Neutrophil (primary cell): ENCODE measurements around the gene HEMGN.
A peak's percentile ranks its signal among the peaks of the same experiment; 100 is the strongest.
"Not testable (repeated sequence)": the region's sequence is repeated elsewhere in the genome, so short reads cannot be mapped to it uniquely, and the experiment has no call there.

Experiments used
- H3K27ac ChIP-seq: fragments of 200-600 bp; sonication (generic); 2 replicates; pipeline ENCODE4 v1.5.1; 2016; ENCODE audit warnings: mild to moderate bottlenecking, moderate library complexity
- H3K27me3 ChIP-seq: fragments of 200-600 bp; sonication (generic); 2 replicates; pipeline ENCODE4 v1.6.0; 2016; ENCODE audit warnings: mild to moderate bottlenecking
- H3K36me3 ChIP-seq: fragments of 200-600 bp; sonication (generic); 2 replicates; pipeline ENCODE4 v1.5.1; 2017
- H3K4me1 ChIP-seq, 2 experiments: fragments of 200-600 bp in 1 of 2; sonication (generic) in 1 of 2; 1 replicate in 1 of 2; 2 replicates in 1 of 2; pipeline versions ENCODE4 v1.5.1 to v1.6.1; 2013 to 2016; ENCODE audit warnings: low read depth in 1 of 2, low read length in 1 of 2, mild to moderate bottlenecking in 1 of 2, moderate library complexity in 1 of 2; ENCODE audit not compliant: control insufficient read depth in 1 of 2, insufficient read depth in 1 of 2
- H3K4me3 ChIP-seq, 2 experiments: fragments of 200-600 bp in 1 of 2; sonication (generic) in 1 of 2; 1 replicate in 1 of 2; 2 replicates in 1 of 2; pipeline ENCODE4 v1.5.1; 2013 to 2016; ENCODE audit warnings: low read depth in 1 of 2, low read length in 1 of 2, mild to moderate bottlenecking in 1 of 2, moderate library complexity in 1 of 2
- H3K9me3 ChIP-seq: fragments of 200-600 bp; sonication (generic); 2 replicates; pipeline ENCODE4 v1.5.1; 2016
- TF ChIP-seq, protein P1 (sequence below): fragments of 200-600 bp; sonication (generic); IDR thresholded peaks from 2 replicates; pipeline ENCODE4 v1.5.1; 2016; ENCODE audit warnings: antibody characterized with exemption

HEMGN gene

GRCh38 chr9:97961361-97961760, 23.4 kb upstream of the HEMGN start:
- Histone ChIP-seq H3K36me3 (no peaks in the 10 kb centered on the region), H3K4me3 (no peak overlapping the region), H3K27ac (no peak overlapping the region), H3K9me3 (no peaks in the 10 kb centered on the region), H3K4me1 (no peaks in the 10 kb centered on the region), H3K27me3 (no peaks in the 10 kb centered on the region)
- TF ChIP-seq, protein P1, sequence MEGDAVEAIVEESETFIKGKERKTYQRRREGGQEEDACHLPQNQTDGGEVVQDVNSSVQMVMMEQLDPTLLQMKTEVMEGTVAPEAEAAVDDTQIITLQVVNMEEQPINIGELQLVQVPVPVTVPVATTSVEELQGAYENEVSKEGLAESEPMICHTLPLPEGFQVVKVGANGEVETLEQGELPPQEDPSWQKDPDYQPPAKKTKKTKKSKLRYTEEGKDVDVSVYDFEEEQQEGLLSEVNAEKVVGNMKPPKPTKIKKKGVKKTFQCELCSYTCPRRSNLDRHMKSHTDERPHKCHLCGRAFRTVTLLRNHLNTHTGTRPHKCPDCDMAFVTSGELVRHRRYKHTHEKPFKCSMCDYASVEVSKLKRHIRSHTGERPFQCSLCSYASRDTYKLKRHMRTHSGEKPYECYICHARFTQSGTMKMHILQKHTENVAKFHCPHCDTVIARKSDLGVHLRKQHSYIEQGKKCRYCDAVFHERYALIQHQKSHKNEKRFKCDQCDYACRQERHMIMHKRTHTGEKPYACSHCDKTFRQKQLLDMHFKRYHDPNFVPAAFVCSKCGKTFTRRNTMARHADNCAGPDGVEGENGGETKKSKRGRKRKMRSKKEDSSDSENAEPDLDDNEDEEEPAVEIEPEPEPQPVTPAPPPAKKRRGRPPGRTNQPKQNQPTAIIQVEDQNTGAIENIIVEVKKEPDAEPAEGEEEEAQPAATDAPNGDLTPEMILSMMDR = no peak

DNA sequence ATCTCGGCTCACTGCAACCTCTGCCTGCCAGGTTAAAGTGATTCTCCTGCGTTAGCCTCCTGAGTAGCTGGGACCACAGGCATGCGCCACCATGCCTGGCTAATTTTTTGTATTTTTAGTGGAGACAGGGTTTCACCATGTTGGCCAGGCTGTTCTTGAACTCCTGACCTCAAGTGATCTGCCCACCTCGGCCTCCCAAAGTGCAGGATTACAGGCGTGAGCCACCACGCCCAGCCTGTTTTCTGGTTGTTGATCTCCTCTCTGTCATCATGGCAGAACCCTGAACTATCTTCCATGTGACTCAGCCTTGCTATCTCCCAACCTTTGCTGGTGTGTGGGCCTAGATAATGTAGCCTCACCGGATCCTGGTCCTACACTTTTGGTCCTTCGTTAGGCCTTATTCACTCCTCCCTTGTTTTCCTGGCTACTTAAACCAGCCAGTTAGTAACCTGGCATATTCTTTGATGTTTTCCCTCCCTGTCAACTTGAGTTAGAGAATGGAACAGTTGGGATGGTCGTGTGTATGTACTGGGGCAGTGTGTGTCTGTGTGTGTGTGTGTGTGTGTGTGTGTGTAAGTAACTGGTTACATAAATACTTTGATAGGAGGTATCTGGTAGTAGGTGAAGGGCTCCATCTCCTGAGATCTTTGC, 22.8 kb upstream of the HEMGN start:
- not testable (repeated sequence) for H3K27ac ChIP-seq, H3K9me3 ChIP-seq, H3K27me3 ChIP-seq, H3K4me1 ChIP-seq, H3K4me3 ChIP-seq, H3K36me3 ChIP-seq

DNA sequence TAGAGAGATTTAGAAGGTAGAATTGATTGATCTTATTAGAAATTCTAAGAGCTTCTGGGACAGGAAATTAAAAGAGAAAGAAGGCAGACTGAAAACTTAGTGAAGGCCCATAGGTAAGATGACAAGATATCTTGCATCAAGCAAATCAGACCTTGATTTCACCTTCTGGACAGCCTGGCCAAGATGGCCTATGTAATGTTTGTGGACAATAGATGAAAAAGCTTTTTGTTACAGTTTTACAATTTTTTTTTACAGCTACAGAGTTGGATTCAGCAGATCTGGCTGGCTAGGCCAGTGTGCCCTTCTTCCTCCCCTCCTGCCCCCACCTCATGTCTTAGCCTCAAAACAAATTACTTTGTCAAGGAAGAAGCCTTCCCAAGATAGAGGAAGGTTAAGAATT, 21.6 kb upstream of the HEMGN start:
- TF ChIP-seq, protein P1 = no peak
- Histone ChIP-seq H3K27ac (no peak overlapping the region), H3K4me3 (no peak overlapping the region), H3K9me3 (no peaks in the 10 kb centered on the region), H3K27me3 (no peaks in the 10 kb centered on the region), H3K36me3 (no peaks in the 10 kb centered on the region), H3K4me1 (no peaks in the 10 kb centered on the region)

DNA sequence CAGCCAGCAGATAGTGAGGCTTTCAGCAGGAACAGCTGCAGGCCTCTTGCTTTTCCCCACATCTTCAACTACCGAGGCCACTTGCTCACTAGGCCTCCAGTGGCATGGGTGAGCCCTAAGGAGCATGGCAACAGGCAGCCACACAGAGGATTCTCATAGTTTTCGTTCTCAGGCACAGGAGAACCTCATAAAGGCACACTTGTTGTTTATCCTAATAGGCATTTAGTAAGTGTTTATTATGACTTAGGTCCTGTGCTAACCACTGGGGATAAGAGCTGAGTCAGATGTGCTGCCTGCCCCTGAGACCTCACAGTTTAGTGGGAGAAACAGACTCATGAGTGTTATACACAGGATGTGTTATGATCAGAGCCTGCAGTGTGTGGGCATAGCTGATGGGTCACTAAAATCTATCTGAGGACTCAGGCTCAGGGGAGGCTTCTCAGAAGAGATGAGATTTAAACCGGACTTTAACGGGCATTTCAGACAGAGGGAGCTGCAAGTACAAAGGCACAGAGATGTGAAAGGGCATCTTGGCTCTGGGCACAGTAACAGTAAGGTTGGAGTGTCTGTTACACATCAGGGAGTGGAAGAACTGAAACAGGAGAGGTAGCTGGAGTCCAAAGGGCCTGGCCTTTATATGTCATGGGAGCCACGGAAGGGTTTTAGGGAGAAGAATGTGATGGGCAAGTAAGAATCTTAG, 21.0 kb upstream of the HEMGN start:
- Histone ChIP-seq H3K36me3 (no peaks in the 10 kb centered on the region), H3K9me3 (no peaks in the 10 kb centered on the region), H3K27ac (no peak overlapping the region), H3K4me3 (no peak overlapping the region), H3K4me1 (no peaks in the 10 kb centered on the region), H3K27me3 (no peaks in the 10 kb centered on the region)
- TF ChIP-seq, protein P1 = no peak

GRCh38 chr9:97956331-97956730, 18.4 kb upstream of the HEMGN start:
- Histone ChIP-seq H3K36me3 (no peaks in the 10 kb centered on the region), H3K27me3 (no peaks in the 10 kb centered on the region), H3K4me3 (no peak overlapping the region), H3K4me1 (no peaks in the 10 kb centered on the region), H3K9me3 (no peaks in the 10 kb centered on the region), H3K27ac (no peak overlapping the region)
- TF ChIP-seq, protein P1 = no peak

DNA sequence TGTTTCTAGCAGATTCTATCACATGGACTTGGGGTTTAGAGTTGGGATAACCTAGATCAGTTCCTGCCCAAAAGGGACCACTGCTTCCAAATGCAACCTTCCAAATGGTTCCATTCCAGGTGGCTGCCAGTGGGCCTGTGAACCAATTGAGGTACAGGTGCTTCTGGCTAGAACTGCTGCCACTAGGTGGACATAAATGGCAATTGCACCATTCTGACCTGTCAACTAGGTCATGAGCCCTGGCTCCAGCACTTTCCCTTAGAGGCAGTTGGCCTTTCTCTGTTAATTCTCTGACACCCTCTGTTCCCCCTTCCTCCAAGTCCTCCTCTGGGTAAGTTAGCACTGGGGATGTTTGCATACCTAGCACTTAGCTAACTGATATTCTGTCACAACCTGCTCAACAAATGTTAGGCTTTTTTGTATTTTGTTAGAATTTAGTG, 16.6 kb upstream of the HEMGN start:
- Histone ChIP-seq H3K27ac (no peak overlapping the region), H3K36me3 (no peaks in the 10 kb centered on the region), H3K4me1 (no peaks in the 10 kb centered on the region), H3K4me3 (no peak overlapping the region), H3K9me3 (no peaks in the 10 kb centered on the region), H3K27me3 (no peaks in the 10 kb centered on the region)
- TF ChIP-seq, protein P1 = peak; percentile 68

DNA sequence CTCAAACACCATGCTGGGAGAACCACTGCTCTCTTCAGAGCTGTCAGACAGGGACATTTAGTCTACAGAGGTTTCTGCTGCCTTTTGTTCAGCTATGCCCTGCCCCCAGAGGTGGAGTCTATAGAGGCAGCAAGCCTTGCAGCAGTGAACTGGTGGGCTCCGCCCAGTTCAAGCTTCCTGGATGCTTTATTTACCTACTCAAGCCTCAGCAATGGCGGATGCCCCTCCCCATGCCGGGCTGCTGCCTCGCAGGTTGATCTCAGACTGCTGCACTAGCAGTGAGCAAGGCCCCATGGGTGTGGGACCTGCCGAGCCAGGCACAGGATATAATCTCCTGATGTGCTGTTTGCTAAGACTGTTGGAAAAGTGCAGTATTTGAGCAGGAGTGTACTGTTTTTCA, 12.9 kb upstream of the HEMGN start:
- not testable (repeated sequence) for H3K4me3 ChIP-seq, H3K27ac ChIP-seq, H3K27me3 ChIP-seq, H3K4me1 ChIP-seq, H3K36me3 ChIP-seq, H3K9me3 ChIP-seq

DNA sequence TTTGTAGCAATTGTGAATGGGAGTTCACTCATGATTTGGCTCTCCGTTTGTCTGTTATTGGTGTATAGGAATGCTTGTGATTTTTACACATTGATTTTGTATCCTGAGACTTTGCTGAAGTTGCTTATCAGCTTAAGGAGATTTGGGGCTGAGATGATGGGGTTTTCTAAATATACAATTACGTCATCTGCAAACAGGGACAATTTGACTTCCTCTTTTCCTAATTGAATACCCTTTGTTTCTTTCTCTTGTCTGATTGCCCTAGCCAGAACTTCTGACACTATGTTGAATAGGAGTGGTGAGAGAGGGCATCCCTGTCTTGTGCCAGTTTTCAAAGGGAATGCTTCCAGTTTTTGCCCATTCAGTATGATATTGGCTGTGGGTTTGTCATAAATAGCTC, 9.1 kb upstream of the HEMGN start:
- not testable (repeated sequence) for H3K27me3 ChIP-seq, H3K4me3 ChIP-seq, H3K4me1 ChIP-seq, H3K9me3 ChIP-seq, H3K27ac ChIP-seq, H3K36me3 ChIP-seq

DNA sequence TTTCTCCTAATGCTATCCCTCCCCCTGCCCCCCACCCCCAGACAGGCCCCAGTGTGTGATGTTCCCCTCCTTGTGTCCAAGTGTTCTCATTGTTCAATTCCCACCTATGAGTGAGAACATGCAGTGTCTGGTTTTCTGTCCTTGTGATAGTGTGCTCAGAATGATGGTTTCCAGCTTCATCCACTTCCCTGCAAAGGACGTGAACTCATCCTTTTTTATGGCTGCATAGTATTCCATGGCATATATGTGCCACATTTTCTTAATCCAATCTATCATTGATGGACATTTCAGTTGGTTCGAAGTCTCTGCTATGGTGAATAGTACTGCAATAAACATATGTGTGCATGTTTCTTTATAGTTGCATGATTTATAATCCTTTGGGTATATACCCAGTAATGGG, 7.5 kb upstream of the HEMGN start:
- H3K4me1 ChIP-seq, H3K36me3 ChIP-seq, H3K4me3 ChIP-seq, H3K27ac ChIP-seq, H3K9me3 ChIP-seq, H3K27me3 ChIP-seq: not testable (repeated sequence)
